Ishikawa (cell line): ENCODE results near the gene AK1.

Source experiments
- CREB1 ChIP-seq: IDR thresholded peaks from 2 replicates; pipeline ENCODE4 v1.6.1; 2012; ENCODE audit warnings: low read depth
- EGR1 ChIP-seq: IDR thresholded peaks from 2 replicates; pipeline ENCODE4 v1.6.1; 2012
- EP300 ChIP-seq: IDR thresholded peaks from 2 replicates; pipeline ENCODE4 v1.6.1; 2012; ENCODE audit warnings: borderline replicate concordance
- ZBTB7A ChIP-seq: IDR thresholded peaks from 2 replicates; pipeline ENCODE4 v1.6.1; 2012; ENCODE audit warnings: low read depth
- TF ChIP-seq, protein P1 (sequence below): IDR thresholded peaks from 2 replicates; pipeline ENCODE4 v1.6.1; 2012

DNA sequence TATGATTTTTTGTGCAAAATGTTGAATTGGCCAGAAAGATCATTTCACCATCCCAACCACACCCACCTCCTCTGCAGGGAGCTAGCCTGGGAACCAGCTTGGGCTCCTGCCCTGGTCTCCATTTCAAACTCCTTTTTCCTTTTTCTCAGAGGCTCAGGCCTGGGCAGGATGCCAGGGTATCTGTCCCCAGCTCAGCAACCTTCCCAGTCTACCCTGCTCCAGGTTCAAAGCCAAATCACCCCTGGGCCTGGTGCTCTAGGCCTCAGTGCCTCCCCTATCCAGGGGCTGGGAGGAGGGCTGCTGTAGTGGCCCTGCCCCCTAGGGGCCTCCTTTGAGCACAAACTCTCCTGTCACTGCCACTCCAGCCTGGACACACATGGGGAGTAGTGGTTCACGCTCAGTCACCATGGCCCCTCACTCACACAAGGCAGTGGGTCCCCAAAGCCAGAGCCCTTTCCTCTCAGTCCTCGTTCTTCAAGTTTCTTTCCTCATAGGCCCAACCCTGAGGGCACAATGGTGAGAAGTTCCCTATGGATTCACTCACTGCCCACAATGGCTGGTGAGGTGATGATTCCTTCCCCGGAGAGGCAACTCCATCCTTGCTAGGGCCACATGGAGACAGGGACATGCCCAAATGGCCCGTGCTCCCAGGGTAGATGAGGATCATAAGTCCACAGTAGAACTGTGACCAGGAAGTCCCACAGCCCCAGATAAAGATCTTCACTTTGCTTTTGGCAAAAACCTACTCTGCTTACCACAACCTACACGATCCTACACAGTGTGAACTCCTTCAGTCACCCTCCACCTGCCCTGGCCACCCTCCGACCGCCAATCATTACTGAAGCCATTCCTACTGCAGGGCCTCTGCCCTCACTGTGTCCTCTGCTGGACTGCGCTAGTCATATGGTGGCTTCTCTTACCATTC, 41.0 kb upstream of the AK1 start:
- TF ChIP-seq EP300, result no peak
- TF ChIP-seq ZBTB7A, result no peak
- no peak for TF ChIP-seq CREB1
- no peak for TF ChIP-seq EGR1
- TF ChIP-seq, protein P1, sequence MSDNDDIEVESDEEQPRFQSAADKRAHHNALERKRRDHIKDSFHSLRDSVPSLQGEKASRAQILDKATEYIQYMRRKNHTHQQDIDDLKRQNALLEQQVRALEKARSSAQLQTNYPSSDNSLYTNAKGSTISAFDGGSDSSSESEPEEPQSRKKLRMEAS, result no peak
